Pancreas (tissue), 10 donors: ENCODE measurements around the gene VAT1. TPM values are rescaled to one million over a fixed set of nuclear protein-coding genes. Genes with fewer than 3 reads are reported as not detected.

Source experiments
- ATAC-seq, 4 donors: fragments of 200-7000 bp; cut with Tn5 transposase; one replicate each; pipeline versions ENCODE4 v1.8.0 to v1.9.1; 2020; ENCODE audit warnings: mild to moderate bottlenecking in 4 of 4, moderate library complexity in 4 of 4
- DNase-seq, 6 donors: peaks; one replicate each; pipeline ENCODE4 v3.0.0-alpha.2; 2020
- FAIRE-seq: peaks from 2 replicates; lab custom pipeline; 2012; peaks lifted over from hg19 to GRCh38; lab: Jason Lieb, UNC
- H3K27ac ChIP-seq, 4 donors: fragments of 200-600 bp; sonication (generic); 1 replicate in 3 of 4; 2 replicates in 1 of 4; pipeline versions ENCODE4 v1.5.0 to v1.8.0; 2020
- H3K27me3 ChIP-seq, 4 donors: fragments of 200-600 bp; one replicate each; pipeline ENCODE4 v1.8.0; 2021
- H3K36me3 ChIP-seq, 3 donors: fragments of 200-600 bp; sonication (generic) in 1 of 3; one replicate each; pipeline versions ENCODE4 v1.5.0 to v1.8.0; 2020 to 2021
- H3K4me1 ChIP-seq, 3 donors: fragments of 200-600 bp; one replicate each; pipeline ENCODE4 v1.8.0; 2021
- H3K4me3 ChIP-seq, 4 donors: fragments of 200-600 bp; sonication (generic) in 2 of 4; one replicate each; pipeline versions ENCODE4 v1.5.0 to v1.8.0; 2020 to 2021
- H3K9me3 ChIP-seq, 4 donors: fragments of 200-600 bp; one replicate each; pipeline ENCODE4 v1.8.0; 2021
- WGBS, 2 donors: extraction: QIAGEN DNeasy Blood & Tissue Kit; methylation state at CpG; one replicate each; pipeline ENCODE4 v1.1.7; 2013; 5-methylcytosine and 5-hydroxymethylcytosine counted together
- intact Hi-C, 3 donors: fragments of 100-400 bp; cut with DNase I; formaldehyde crosslinking; loops; one replicate each; pipeline versions ENCODE4 v1.11.1 to v1.14.2; 2022
- polyA plus RNA-seq, 2 donors: library from polyadenylated mRNA; stranded (reverse); fragments of 200-250 nt; gene quantifications; one replicate each; pipeline ENCODE4 v1.2.3, GENCODE V29; 2013
- total RNA-seq, 6 donors: library from RNA; stranded (reverse); fragmentation: NEBNext Ultra II Directional in 4 of 6; extraction: Animal tissue kit (Norgen Biotek cat#: 25700) in 4 of 6; gene quantifications; one replicate each; pipeline versions ENCODE4 v1.2.1 to v1.2.4, GENCODE V29; 2021 to 2023
- TF ChIP-seq, protein P1 (sequence below), 4 donors: fragments of 200-600 bp; sonication (generic) in 3 of 4; IDR thresholded peaks; one replicate each; pipeline versions ENCODE4 v1.5.0 to v1.8.0; 2021; ENCODE audit warnings: antibody characterized with exemption in 4 of 4
- donor health status: healthy with polysubstance abuse.
- donor health status: DM: no; HTN: no; CAD: no; lungs with moderate emphysema.
- donor health status: DM: no; HTN: no; CAD: no.
- donor health status: control.
- donor health status: control.
- donor health status: Bipolar disorder and iron deficiency.
- donor health status: DM: yes; HTN: yes; CAD: no.
- donor health status: DM: no; HTN: no; CAD: no.
- donor health status: DM: no; HTN: no; CAD: no.
- donor health status: DM: yes; HTN: yes; CAD: no.

The VAT1 gene
- total and polyA plus RNA-seq, 8 donors, result 47.9 to 132 (median 77.1) TPM

DNA sequence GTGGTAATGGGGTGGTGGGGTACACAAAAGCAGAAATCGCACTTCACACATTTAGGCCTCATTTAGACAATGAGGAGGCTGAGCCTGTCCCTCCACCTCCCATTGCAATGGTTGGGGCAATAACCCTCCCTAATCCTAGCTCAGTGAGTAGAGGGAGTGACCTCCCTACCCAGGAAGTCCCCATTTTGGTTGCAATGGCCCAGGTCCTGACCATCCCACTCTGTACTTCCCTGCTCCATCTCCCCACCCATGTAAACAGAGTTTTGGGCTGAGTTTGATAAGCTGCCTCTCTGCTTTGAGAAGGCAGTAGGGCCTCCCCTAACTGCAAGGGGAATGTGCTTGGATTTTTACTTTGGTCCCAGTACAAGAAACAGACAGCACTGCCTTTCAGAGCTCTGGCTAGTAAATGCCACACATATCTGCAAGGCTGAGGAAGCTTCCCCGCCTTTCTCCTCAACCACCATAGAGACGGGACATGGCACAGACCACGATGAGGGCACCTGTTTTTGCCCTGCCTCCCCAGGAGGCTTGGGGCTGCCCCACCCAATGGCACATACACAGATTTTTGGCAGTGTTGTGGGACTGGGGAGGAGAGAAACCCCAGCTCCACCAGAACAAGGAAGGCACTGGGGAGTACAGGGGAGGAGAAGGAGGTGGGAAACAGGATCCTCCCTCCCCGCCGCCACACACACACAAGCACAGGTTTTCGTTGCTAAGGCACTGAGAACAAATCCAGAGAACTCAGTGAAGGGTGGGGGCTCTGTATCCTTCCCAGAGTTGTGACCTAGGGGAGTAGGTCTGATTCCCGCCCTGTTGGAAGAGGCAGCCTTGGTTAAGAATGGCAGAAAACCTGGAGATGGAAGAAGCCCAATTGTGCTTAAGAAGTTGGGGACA is 7.3 kb downstream of the VAT1 start:
- 80 to 90% methylated on average over 8 of the region's 8 CpGs for WGBS, 2 donors
- no peak for ATAC-seq
- intact Hi-C loops, result no loop called here

DNA sequence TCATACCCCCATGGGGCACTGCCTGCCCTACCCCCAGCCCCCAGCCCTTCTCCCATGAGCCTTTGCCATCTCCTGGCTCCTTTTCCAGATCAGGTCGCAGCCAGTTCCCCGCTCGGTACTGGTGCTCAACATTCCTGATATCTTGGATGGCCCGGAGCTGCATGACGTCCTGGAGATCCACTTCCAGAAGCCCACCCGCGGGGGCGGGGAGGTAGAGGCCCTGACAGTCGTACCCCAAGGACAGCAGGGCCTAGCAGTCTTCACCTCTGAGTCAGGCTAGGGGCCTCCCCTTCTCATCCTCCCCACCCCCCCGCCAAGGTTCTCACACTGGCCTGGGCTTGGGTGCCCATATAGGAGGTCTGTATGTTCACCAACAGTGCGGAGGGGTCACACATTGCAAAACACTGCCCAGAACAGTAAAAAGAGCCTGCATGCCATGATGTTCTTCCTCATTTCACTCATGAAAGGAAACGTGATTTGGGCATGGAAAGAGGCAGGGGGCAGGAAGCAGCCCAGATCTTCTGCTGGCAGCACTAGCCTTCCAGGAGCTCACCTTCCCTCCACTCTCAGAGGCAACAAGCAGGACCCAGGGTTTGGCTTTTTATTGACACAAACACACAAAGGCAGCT is 8.1 kb downstream of the VAT1 start:
- FAIRE-seq, result no peak
- DNase-seq, result peak in 1 of 6 donors; percentile 66
- H3K9me3 ChIP-seq, result no peaks in the 10 kb centered on the region
- TF ChIP-seq, protein P1, sequence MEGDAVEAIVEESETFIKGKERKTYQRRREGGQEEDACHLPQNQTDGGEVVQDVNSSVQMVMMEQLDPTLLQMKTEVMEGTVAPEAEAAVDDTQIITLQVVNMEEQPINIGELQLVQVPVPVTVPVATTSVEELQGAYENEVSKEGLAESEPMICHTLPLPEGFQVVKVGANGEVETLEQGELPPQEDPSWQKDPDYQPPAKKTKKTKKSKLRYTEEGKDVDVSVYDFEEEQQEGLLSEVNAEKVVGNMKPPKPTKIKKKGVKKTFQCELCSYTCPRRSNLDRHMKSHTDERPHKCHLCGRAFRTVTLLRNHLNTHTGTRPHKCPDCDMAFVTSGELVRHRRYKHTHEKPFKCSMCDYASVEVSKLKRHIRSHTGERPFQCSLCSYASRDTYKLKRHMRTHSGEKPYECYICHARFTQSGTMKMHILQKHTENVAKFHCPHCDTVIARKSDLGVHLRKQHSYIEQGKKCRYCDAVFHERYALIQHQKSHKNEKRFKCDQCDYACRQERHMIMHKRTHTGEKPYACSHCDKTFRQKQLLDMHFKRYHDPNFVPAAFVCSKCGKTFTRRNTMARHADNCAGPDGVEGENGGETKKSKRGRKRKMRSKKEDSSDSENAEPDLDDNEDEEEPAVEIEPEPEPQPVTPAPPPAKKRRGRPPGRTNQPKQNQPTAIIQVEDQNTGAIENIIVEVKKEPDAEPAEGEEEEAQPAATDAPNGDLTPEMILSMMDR (IDR thresholded peaks at IDR 0.05), result no peak
- intact Hi-C loops, result no loop called here
- no peak overlapping the region for H3K27ac ChIP-seq
- H3K27me3 ChIP-seq, result no peaks in the 10 kb centered on the region
- 81 to 86% methylated on average over 12 of the region's 12 CpGs for WGBS, 2 donors
- H3K4me1 ChIP-seq, result peaks cover 0 to 3% (median 0%) of the 10 kb centered on the region in 3 donors
- ATAC-seq, result no peak
- H3K36me3 ChIP-seq, result no peaks in the 10 kb centered on the region
- H3K4me3 ChIP-seq, result no peak overlapping the region

More for the DNA sequence above, 7.3 kb downstream of the VAT1 start:
- Histone ChIP-seq H3K27ac (peak overlapping the region in 1 of 4 donors; percentile 5), H3K27me3 (no peaks in the 10 kb centered on the region), H3K36me3 (no peaks in the 10 kb centered on the region), H3K4me3 (no peak overlapping the region), H3K4me1 (peaks cover 0 to 4% (median 0%) of the 10 kb centered on the region in 3 donors), H3K9me3 (no peaks in the 10 kb centered on the region)
- no peak for FAIRE-seq
- no peak for DNase-seq
- TF ChIP-seq, protein P1 (IDR thresholded peaks at IDR 0.05), result no peak

GRCh38 chr17:43013296-43013695 is 8.9 kb downstream of the VAT1 start:
- Histone ChIP-seq H3K9me3 (no peaks in the 10 kb centered on the region), H3K27ac (no peak overlapping the region), H3K27me3 (no peaks in the 10 kb centered on the region), H3K4me3 (no peak overlapping the region), H3K36me3 (no peaks in the 10 kb centered on the region), H3K4me1 (no peaks in the 10 kb centered on the region)
- WGBS, 2 donors, result 83 to 85% methylated on average over 8 of the region's 8 CpGs
- TF ChIP-seq, protein P1 (IDR thresholded peaks at IDR 0.05), result no peak
- DNase-seq (no peak), ATAC-seq (no peak), FAIRE-seq (no peak)
- intact Hi-C loops, result no loop called here

- no peak for DNase-seq
- TF ChIP-seq, protein P1 (IDR thresholded peaks at IDR 0.05), result no peak
Measured at GRCh38 chr17:43011728-43012472, 10.3 kb downstream of the VAT1 start.

More at GRCh38 chr17:43011728-43012472, 10.3 kb downstream of the VAT1 start:
- Histone ChIP-seq H3K4me3 (no peak overlapping the region), H3K4me1 (peaks cover 0 to 6% (median 0%) of the 10 kb centered on the region in 3 donors), H3K9me3 (no peaks in the 10 kb centered on the region), H3K36me3 (no peaks in the 10 kb centered on the region), H3K27me3 (no peaks in the 10 kb centered on the region), H3K27ac (peak overlapping the region in 1 of 4 donors; percentile 63)
- intact Hi-C loops, result no loop called here
- FAIRE-seq (no peak), ATAC-seq (no peak)
- 67 to 71% methylated on average over 15 of the region's 15 CpGs for WGBS, 2 donors
